Endothelial cell of umbilical vein (primary cell): ENCODE data around the gene CALR3. TPM values are rescaled to one million over a fixed set of nuclear protein-coding genes. Genes with fewer than 3 reads are reported as not detected.
"Not testable (repeated sequence)": the region's sequence is repeated elsewhere in the genome, so short reads cannot be mapped to it uniquely, and the experiment has no call there.

Experiments used
- BruUV-seq: library from RNA; stranded (reverse); fragments of 400-500 nt; replicated peaks from 2 replicates; lab custom pipeline; 2021; lab: Mats Ljungman, UMichigan
- CTCF ChIA-PET: fragments of 300-600, 350-600 bp; sonication (Branson Sonifier 250); formaldehyde crosslinking; loops from one replicate; lab custom pipeline; 2021; ENCODE audit warnings: antibody characterized with exemption, inconsistent platforms; lab: Charles Lee
- POLR2A ChIA-PET: fragments of 300-600, 350-600 bp; sonication (Branson Sonifier 250); formaldehyde crosslinking; loops from one replicate; lab custom pipeline; 2021; ENCODE audit warnings: antibody characterized with exemption, inconsistent platforms; lab: Charles Lee
- DNase-seq: peaks from one replicate; pipeline ENCODE4 v3.0.0-alpha.2; 2011; ENCODE audit warnings: low read depth, low spot score
- FAIRE-seq: peaks from 2 replicates; lab custom pipeline; 2011; peaks lifted over from hg19 to GRCh38; lab: Jason Lieb, UNC
- H2AFZ ChIP-seq: 2 replicates; pipeline ENCODE4 v1.6.0; 2012; ENCODE audit warnings: low read depth, low read length, control low read depth, inconsistent platforms
- H3K27ac ChIP-seq: 2 replicates; pipeline ENCODE4 v1.5.1; 2011; ENCODE audit warnings: low read depth, mild to moderate bottlenecking, control low read depth, low read length, moderate library complexity; ENCODE audit not compliant: insufficient read depth
- H3K27me3 ChIP-seq, 2 experiments: 2 replicates each; pipeline versions ENCODE4 v1.6.0 to v1.6.1; 2011; ENCODE audit warnings: low read length in 2 of 2, mixed read lengths in 1 of 2; ENCODE audit not compliant: control insufficient read depth in 2 of 2, insufficient read depth in 2 of 2
- H3K36me3 ChIP-seq, 2 experiments: 2 replicates in 1 of 2; 3 replicates in 1 of 2; pipeline ENCODE4 v1.5.1; 2011; ENCODE audit warnings: low read length in 2 of 2, mild to moderate bottlenecking in 1 of 2, moderate library complexity in 1 of 2; ENCODE audit not compliant: control insufficient read depth in 2 of 2, insufficient read depth in 2 of 2; ENCODE audit errors: extremely low read depth in 1 of 2
- H3K4me1 ChIP-seq: 3 replicates; pipeline ENCODE4 v1.5.1; 2011; ENCODE audit warnings: mild to moderate bottlenecking, low read length; ENCODE audit not compliant: control insufficient read depth, insufficient read depth; ENCODE audit errors: extremely low read depth
- H3K4me2 ChIP-seq: 2 replicates; pipeline ENCODE4 v1.6.1; 2011; ENCODE audit warnings: low read length, control low read depth, mixed read lengths; ENCODE audit not compliant: insufficient read depth
- H3K4me3 ChIP-seq, 3 experiments: fragments of 200-600 bp in 1 of 3; sonication (generic), shearing (Covaris generic) in 1 of 3; replicated peaks in 1 of 3; 2 replicates each; pipeline ENCODE4 v1.5.1; 2011 to 2016; ENCODE audit warnings: control low read depth in 3 of 3, low read length in 3 of 3, mild to moderate bottlenecking in 2 of 3, inconsistent platforms in 1 of 3, low read depth in 1 of 3, moderate library complexity in 1 of 3; ENCODE audit not compliant: insufficient read depth in 1 of 3
- H3K79me2 ChIP-seq: 2 replicates; pipeline ENCODE4 v1.6.0; 2012; ENCODE audit warnings: low read length, inconsistent platforms; ENCODE audit not compliant: control insufficient read depth, insufficient read depth
- H3K9ac ChIP-seq: replicated peaks from 2 replicates; pipeline ENCODE3; 2011; ENCODE audit warnings: low read length, control low read depth; ENCODE audit not compliant: insufficient read depth; ENCODE audit errors: extremely low read depth
- H3K9me1 ChIP-seq: replicated peaks from 3 replicates; pipeline ENCODE4 v1.6.0; 2011; ENCODE audit warnings: mild to moderate bottlenecking, low read length; ENCODE audit not compliant: control insufficient read depth, insufficient read depth; ENCODE audit errors: extremely low read depth
- H3K9me3 ChIP-seq: replicated peaks from 2 replicates; pipeline ENCODE4 v1.5.1; 2012; ENCODE audit warnings: low read length, inconsistent platforms; ENCODE audit not compliant: control insufficient read depth, insufficient read depth
- H4K20me1 ChIP-seq: replicated peaks from 2 replicates; pipeline ENCODE3; 2011; ENCODE audit warnings: mild to moderate bottlenecking, low read length; ENCODE audit not compliant: control insufficient read depth, insufficient read depth; ENCODE audit errors: extremely low read depth
- CTCF ChIP-seq, 2 donors: IDR thresholded peaks; 1 replicate in 1 of 2; 2 replicates in 1 of 2; pipeline ENCODE4 v1.5.1; 2011; ENCODE audit warnings: low read length in 2 of 2, mild to moderate bottlenecking in 2 of 2, moderate library complexity in 2 of 2, control low read depth in 1 of 2, inconsistent platforms in 1 of 2, low read depth in 1 of 2; ENCODE audit not compliant: insufficient read depth in 1 of 2; ENCODE audit errors: extremely low read depth in 1 of 2
- EZH2 ChIP-seq: IDR thresholded peaks from 2 replicates; pipeline ENCODE4 v1.6.1; 2012; ENCODE audit warnings: borderline replicate concordance, low read depth, mild to moderate bottlenecking, moderate library complexity, low read length, inconsistent platforms; ENCODE audit not compliant: severe bottlenecking
- FOS ChIP-seq: IDR thresholded peaks from 2 replicates; pipeline ENCODE4 v1.6.1; 2011; ENCODE audit warnings: mild to moderate bottlenecking, low read length, moderate library complexity, borderline replicate concordance; ENCODE audit not compliant: insufficient read depth
- GATA2 ChIP-seq: IDR thresholded peaks from 2 replicates; pipeline ENCODE4 v1.7.0; 2011; ENCODE audit warnings: low read depth, mild to moderate bottlenecking, moderate library complexity, mixed read lengths, low read length; ENCODE audit not compliant: insufficient read length, insufficient read depth
- JUN ChIP-seq: IDR thresholded peaks from 2 replicates; pipeline ENCODE4 v1.6.1; 2011; ENCODE audit warnings: borderline replicate concordance, low read depth; ENCODE audit not compliant: insufficient read length, insufficient read depth
- MAX ChIP-seq: IDR thresholded peaks from 2 replicates; pipeline ENCODE4 v1.6.1; 2011; ENCODE audit not compliant: insufficient read depth, insufficient read length
- MYC ChIP-seq: IDR thresholded peaks from one replicate; pipeline ENCODE4 v1.6.1; 2011; ENCODE audit warnings: mild to moderate bottlenecking, low read depth, low read length
- POLR2A ChIP-seq: IDR thresholded peaks from 2 replicates; pipeline ENCODE4 v1.6.1; 2012; ENCODE audit warnings: low read depth, mild to moderate bottlenecking, control low read depth, low read length
- POLR2AphosphoS5 ChIP-seq: IDR thresholded peaks from 2 replicates; pipeline ENCODE4 v1.6.1; 2012; ENCODE audit warnings: low read depth, mild to moderate bottlenecking, control low read depth, low read length, moderate library complexity; ENCODE audit not compliant: insufficient read depth
- dilution Hi-C: fragments of 300-500 bp; cut with MboI; formaldehyde crosslinking; loops from one replicate; pipeline ENCODE4 v1.15.0; 2019; ENCODE audit warnings: low sequenced_read_pairs; ENCODE audit not compliant: extremely low pct_ligation_motif_present
- intact Hi-C: fragments of 100-400 bp; cut with micrococcal nuclease; formaldehyde crosslinking; loops from one replicate; pipeline ENCODE4 v1.10.0; 2022
- polyA plus RNA-seq, 4 experiments: library from polyadenylated mRNA; depleted of rRNA in 3 of 4; stranded (reverse) in 3 of 4; unstranded in 1 of 4; fragments of >200 nt; gene quantifications; 2 replicates each; pipeline versions ENCODE4 v1.2.1 to v1.2.3, GENCODE V29; 2011 to 2012; ENCODE audit warnings: missing spikeins in 1 of 4
- total RNA-seq: library from RNA; stranded (reverse); gene quantifications from 2 replicates; pipeline ENCODE4 v1.2.3, GENCODE V29; 2021

Gene CALR3
- total and polyA plus RNA-seq, 2 donors (not counting 3 experiments of a cell fraction or from before 2014, with no cell fraction given) = not detected

DNA sequence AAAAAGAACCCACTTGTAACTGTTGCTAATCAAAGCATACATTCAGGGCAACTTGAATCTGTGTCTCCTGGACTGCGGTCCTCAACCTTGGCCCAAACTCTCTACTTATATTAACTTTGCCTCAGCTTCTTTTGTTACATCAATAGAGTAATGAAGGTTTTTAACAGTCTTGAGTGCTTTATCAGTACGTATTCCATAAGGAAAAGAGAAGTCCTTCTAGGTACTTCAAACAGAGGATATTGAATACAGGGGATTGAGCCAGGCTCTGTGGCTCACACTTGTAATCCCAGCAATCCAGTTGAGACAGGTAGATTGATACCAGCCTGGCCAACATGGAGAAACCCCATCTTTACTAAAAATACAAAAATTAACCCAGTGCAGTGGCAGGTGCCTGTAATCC lies 23.0 kb downstream of the CALR3 start:
- dilution Hi-C loops = no loop called here
- H3K9me1 ChIP-seq = no peaks in the 10 kb centered on the region

GRCh38 chr19:16472559-16472899 lies 23.4 kb downstream of the CALR3 start:
- H4K20me1 ChIP-seq, H3K27me3 ChIP-seq, H3K9me1 ChIP-seq, FAIRE-seq, H3K36me3 ChIP-seq, H3K27ac ChIP-seq, POLR2A ChIA-PET, DNase-seq, BruUV-seq, H3K9me3 ChIP-seq, CTCF ChIA-PET, dilution Hi-C loops: not testable (repeated sequence)
- peak overlapping the region; percentile 61 for H3K4me2 ChIP-seq
- peak overlapping the region; percentile 61 for H3K9ac ChIP-seq
- H3K4me3 ChIP-seq = peak overlapping the region in 2 of 3 experiments; percentile 44 to 63
- H2AFZ ChIP-seq = peak overlapping the region; percentile 97
- peaks cover 34% of the 10 kb centered on the region for H3K79me2 ChIP-seq
- intact Hi-C loops = loop anchor here (1.0 kb wide), 1 partner anchor 24 kb away; the partner anchor contains the start of genes C19orf44 and CALR3
- peaks cover 11% of the 10 kb centered on the region for H3K4me1 ChIP-seq

More for the DNA sequence above, 23.0 kb downstream of the CALR3 start:
- BruUV-seq = no TSS peak
- Histone ChIP-seq H3K27me3 (no peaks in the 10 kb centered on the region), H3K36me3 (no peaks in the 10 kb centered on the region), H4K20me1 (peaks cover 3% of the 10 kb centered on the region), H3K79me2 (peaks cover 30% of the 10 kb centered on the region), H3K27ac (no peak overlapping the region), H3K9ac (no peak overlapping the region), H2AFZ (no peak overlapping the region), H3K4me1 (peaks cover 11% of the 10 kb centered on the region), H3K9me3 (peaks cover 3% of the 10 kb centered on the region), H3K4me2 (no peak overlapping the region), H3K4me3 (no peak overlapping the region)
- FAIRE-seq (no peak), DNase-seq (no peak)
- TF ChIP-seq POLR2AphosphoS5 (no peak), CTCF (IDR thresholded peaks at IDR 0.05; ENCODE audit: extremely low read depth in 1 of 2, insufficient read depth in 1 of 2, low read depth in 1 of 2, low read length in 2 of 2) (no peak), JUN (no peak), GATA2 (no peak), EZH2 (no peak), MAX (no peak), FOS (no peak), MYC (no peak), POLR2A (no peak)
- POLR2A ChIA-PET = no interaction called here
- CTCF ChIA-PET = no interaction called here
- intact Hi-C loops = loop anchor here (1.0 kb wide), 1 partner anchor 23 kb away; the partner anchor contains the start of genes C19orf44 and CALR3
